ENCODE measurements around the gene PCDH15.

DNA sequence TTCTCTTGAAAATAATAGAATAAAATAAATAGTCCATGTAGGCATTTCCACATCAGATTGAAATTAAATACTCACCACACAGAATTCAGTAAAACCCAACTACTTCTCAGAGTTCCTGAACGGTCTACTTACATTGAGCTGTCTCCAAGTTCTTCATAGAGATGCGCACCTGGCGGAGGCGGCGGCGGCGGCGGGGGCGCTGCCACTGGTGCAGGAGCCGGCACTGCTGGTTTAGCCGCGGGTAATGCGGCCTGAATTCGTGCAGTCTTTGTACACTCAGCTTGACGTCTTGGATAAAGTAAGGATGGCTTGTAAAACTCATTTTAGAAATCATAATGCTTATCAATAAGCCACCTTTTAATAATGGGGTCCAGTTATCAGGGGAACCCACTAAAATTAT lies 973.8 kb downstream of the PCDH15 start:
- TF ChIP-seq, protein P1, sequence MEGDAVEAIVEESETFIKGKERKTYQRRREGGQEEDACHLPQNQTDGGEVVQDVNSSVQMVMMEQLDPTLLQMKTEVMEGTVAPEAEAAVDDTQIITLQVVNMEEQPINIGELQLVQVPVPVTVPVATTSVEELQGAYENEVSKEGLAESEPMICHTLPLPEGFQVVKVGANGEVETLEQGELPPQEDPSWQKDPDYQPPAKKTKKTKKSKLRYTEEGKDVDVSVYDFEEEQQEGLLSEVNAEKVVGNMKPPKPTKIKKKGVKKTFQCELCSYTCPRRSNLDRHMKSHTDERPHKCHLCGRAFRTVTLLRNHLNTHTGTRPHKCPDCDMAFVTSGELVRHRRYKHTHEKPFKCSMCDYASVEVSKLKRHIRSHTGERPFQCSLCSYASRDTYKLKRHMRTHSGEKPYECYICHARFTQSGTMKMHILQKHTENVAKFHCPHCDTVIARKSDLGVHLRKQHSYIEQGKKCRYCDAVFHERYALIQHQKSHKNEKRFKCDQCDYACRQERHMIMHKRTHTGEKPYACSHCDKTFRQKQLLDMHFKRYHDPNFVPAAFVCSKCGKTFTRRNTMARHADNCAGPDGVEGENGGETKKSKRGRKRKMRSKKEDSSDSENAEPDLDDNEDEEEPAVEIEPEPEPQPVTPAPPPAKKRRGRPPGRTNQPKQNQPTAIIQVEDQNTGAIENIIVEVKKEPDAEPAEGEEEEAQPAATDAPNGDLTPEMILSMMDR (conservative IDR thresholded peaks at IDR 0.05; ENCODE audit: low read depth, low read length), result no peak
- no peak for TF ChIP-seq EZH2 (IDR thresholded peaks at IDR 0.05; ENCODE audit: borderline replicate concordance, low read depth, low read length, poor library complexity, severe bottlenecking)

All from A673 (cell line).